Ishikawa (cell line): ENCODE results near the gene DIAPH2.

ENCODE experiments used
- CEBPB ChIP-seq: IDR thresholded peaks from 2 replicates; pipeline ENCODE4 v1.6.1; 2012
- CREB1 ChIP-seq: IDR thresholded peaks from 2 replicates; pipeline ENCODE4 v1.6.1; 2012; ENCODE audit warnings: low read depth
- EGR1 ChIP-seq: IDR thresholded peaks from 2 replicates; pipeline ENCODE4 v1.6.1; 2012
- EP300 ChIP-seq: IDR thresholded peaks from 2 replicates; pipeline ENCODE4 v1.6.1; 2012; ENCODE audit warnings: borderline replicate concordance
- FOXM1 ChIP-seq: IDR thresholded peaks from 2 replicates; pipeline ENCODE4 v1.6.1; 2012; ENCODE audit warnings: low read depth, borderline replicate concordance
- NFIC ChIP-seq: IDR thresholded peaks from 2 replicates; pipeline ENCODE4 v1.6.1; 2012
- RAD21 ChIP-seq: IDR thresholded peaks from 2 replicates; pipeline ENCODE4 v1.6.1; 2012; ENCODE audit warnings: low read depth
- TAF1 ChIP-seq: IDR thresholded peaks from 2 replicates; pipeline ENCODE4 v1.6.1; 2012; ENCODE audit warnings: low read depth, mild to moderate bottlenecking
- TCF12 ChIP-seq: IDR thresholded peaks from 2 replicates; pipeline ENCODE4 v1.6.1; 2012; ENCODE audit warnings: low read depth
- TEAD4 ChIP-seq: IDR thresholded peaks from 2 replicates; pipeline ENCODE4 v1.6.1; 2012
- YY1 ChIP-seq: IDR thresholded peaks from 2 replicates; pipeline ENCODE4 v1.6.1; 2012; ENCODE audit warnings: low read depth
- ZBTB7A ChIP-seq: IDR thresholded peaks from 2 replicates; pipeline ENCODE4 v1.6.1; 2012; ENCODE audit warnings: low read depth
- TF ChIP-seq, protein P1 (sequence below): IDR thresholded peaks from 2 replicates; pipeline ENCODE4 v1.6.1; 2012; ENCODE audit warnings: low read depth, mild to moderate bottlenecking
- TF ChIP-seq, protein P2 (sequence below): IDR thresholded peaks from 2 replicates; pipeline ENCODE4 v1.6.1; 2012
- TF ChIP-seq, protein P3 (sequence below): IDR thresholded peaks from 2 replicates; pipeline ENCODE4 v1.6.1; 2012

DIAPH2 gene

DNA sequence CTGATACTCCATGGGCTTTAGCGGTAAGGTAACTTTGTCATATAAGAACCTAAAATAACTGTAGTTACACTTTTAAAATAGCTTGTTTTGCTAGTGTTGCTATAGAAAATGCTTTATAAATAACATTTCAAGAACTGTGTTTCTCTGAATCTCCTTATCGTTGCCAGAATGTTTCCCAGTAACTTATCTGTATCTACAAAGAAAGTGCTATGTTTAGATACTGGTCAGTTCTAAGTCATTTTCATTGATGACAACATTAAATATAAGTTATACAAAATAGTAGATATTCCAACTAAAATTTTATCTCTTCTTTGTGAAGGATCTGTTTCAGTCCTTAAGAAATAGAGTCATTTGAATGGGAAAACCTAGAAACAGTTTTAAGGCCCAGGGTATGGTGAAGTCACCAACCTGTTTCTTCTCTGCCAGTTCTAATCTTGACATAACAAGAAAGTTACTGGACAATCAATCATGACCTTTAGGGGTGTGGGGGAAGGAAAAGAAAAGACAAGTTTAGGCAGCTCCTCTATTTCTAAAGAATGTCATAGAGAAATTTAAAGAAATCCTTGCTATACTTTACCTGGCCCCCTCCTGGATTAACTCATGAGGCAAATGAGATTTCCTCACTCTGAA is 625.0 kb downstream of the DIAPH2 start:
- no peak for TF ChIP-seq FOXM1
- no peak for TF ChIP-seq TCF12
- TF ChIP-seq, protein P1, sequence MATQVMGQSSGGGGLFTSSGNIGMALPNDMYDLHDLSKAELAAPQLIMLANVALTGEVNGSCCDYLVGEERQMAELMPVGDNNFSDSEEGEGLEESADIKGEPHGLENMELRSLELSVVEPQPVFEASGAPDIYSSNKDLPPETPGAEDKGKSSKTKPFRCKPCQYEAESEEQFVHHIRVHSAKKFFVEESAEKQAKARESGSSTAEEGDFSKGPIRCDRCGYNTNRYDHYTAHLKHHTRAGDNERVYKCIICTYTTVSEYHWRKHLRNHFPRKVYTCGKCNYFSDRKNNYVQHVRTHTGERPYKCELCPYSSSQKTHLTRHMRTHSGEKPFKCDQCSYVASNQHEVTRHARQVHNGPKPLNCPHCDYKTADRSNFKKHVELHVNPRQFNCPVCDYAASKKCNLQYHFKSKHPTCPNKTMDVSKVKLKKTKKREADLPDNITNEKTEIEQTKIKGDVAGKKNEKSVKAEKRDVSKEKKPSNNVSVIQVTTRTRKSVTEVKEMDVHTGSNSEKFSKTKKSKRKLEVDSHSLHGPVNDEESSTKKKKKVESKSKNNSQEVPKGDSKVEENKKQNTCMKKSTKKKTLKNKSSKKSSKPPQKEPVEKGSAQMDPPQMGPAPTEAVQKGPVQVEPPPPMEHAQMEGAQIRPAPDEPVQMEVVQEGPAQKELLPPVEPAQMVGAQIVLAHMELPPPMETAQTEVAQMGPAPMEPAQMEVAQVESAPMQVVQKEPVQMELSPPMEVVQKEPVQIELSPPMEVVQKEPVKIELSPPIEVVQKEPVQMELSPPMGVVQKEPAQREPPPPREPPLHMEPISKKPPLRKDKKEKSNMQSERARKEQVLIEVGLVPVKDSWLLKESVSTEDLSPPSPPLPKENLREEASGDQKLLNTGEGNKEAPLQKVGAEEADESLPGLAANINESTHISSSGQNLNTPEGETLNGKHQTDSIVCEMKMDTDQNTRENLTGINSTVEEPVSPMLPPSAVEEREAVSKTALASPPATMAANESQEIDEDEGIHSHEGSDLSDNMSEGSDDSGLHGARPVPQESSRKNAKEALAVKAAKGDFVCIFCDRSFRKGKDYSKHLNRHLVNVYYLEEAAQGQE: no peak
- no peak for TF ChIP-seq CEBPB
- no peak for TF ChIP-seq YY1
- TF ChIP-seq NFIC: no peak

DNA sequence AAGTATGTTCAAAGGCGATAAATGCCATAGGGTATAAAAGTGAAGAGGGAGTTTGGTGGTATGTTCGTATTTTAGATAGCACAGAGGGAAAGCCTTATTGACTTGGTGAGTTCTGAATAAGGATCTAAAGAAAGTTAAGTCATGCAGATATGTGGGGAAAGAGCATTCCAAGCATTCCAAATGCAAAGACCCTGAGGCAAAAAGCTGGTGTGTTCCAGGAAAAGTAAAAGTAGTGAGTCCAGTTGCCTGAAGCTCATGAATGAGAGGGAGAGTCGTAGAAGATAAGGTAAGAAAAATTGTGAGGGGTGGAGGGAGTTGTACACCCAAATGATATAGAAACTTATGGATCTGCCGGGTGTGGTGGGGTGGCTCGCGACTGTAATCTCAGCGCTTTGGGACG is 625.7 kb downstream of the DIAPH2 start:
- TF ChIP-seq NFIC (no peak), CEBPB (no peak), TCF12 (no peak), TEAD4 (no peak), RAD21 (no peak), FOXM1 (no peak), ZBTB7A (no peak), CREB1 (no peak), TAF1 (no peak), EGR1 (no peak), YY1 (no peak), EP300 (no peak)
- TF ChIP-seq, protein P1: no peak
- TF ChIP-seq, protein P2, sequence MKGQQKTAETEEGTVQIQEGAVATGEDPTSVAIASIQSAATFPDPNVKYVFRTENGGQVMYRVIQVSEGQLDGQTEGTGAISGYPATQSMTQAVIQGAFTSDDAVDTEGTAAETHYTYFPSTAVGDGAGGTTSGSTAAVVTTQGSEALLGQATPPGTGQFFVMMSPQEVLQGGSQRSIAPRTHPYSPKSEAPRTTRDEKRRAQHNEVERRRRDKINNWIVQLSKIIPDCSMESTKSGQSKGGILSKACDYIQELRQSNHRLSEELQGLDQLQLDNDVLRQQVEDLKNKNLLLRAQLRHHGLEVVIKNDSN: no peak
- TF ChIP-seq, protein P3, sequence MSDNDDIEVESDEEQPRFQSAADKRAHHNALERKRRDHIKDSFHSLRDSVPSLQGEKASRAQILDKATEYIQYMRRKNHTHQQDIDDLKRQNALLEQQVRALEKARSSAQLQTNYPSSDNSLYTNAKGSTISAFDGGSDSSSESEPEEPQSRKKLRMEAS: no peak

DNA sequence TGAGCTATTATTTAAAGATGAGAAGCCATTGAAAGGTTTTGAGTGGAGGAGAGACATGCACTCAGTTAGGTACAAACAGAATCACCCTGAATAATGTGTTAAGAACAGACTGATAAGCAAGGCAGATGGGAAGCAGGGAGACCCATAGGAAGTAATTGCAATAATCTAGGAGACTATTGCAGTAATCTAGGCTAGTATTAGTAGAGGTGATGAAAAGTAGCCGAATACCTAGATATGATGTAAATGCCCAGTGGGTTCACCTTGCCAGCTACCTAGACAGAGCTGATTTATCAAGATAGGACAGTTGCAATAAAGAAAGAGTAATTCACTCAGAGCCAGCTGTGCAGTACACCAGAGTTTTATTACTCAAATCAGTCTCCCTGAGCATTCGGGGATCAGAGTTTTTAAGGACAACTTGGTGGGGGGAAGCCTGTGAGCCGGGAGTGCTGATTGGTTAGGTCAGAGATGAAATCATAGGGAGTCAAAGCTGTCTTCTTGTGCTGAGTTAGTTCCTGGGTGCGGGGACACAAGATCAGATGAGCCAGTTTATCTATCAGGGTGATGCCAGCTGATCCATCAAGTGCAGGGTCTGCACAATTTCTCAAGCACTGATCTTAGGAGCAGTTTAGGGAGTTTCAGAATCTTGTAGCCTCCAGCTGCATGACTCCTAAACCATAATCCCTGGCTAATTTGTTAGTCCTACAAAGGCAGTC is 626.6 kb downstream of the DIAPH2 start:
- TF ChIP-seq EP300: no peak
- no peak for TF ChIP-seq NFIC
- no peak for TF ChIP-seq YY1
- TF ChIP-seq FOXM1: no peak

DNA sequence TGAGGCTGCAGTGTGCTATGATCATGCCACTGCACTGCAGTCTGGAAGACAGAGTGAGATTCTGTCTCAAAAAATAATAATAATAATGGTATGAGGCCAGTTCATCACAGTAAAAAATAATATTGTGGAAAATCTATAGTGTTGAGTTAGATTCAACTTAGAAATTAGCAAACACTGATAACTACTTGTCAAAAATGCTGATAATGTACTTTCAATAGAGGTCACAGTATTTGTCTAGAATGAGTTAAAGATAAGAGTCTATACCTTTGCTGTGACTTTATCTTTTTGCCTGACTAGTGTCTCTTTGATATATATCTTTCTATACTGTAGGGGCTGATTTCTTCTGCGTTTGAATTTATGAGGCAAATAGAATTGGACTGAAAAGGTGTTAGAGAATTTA is 629.7 kb downstream of the DIAPH2 start:
- TF ChIP-seq NFIC: no peak
- TF ChIP-seq EP300: no peak
- no peak for TF ChIP-seq TAF1
- TF ChIP-seq YY1: no peak
- TF ChIP-seq FOXM1: no peak
- no peak for TF ChIP-seq TCF12
- TF ChIP-seq TEAD4: no peak
- no peak for TF ChIP-seq EGR1
- TF ChIP-seq CREB1: no peak
- TF ChIP-seq, protein P3: no peak
- TF ChIP-seq, protein P1: no peak
- TF ChIP-seq CEBPB: no peak
- TF ChIP-seq ZBTB7A: no peak
- TF ChIP-seq RAD21: no peak
- TF ChIP-seq, protein P2: no peak
